GM21786 (cell line): ENCODE data around the gene CCDC201.
"Not testable (repeated sequence)": the region's sequence is repeated elsewhere in the genome, so short reads cannot be mapped to it uniquely, and the experiment has no call there.

Experiments used
- ATAC-seq: cut with Tn5 transposase; IDR thresholded peaks from one replicate; pipeline ENCODE4 v1.9.1; 2021; ENCODE audit not compliant: unreplicated experiment

The CCDC201 gene

GRCh38 chr7:45817913-45818312, 55.0 kb downstream of the CCDC201 start:
- not testable (repeated sequence) for ATAC-seq

GRCh38 chr7:45817016-45817415, 55.9 kb downstream of the CCDC201 start:
- ATAC-seq, result not testable (repeated sequence)

- not testable (repeated sequence) for ATAC-seq
These were observed 58.4 kb downstream of the CCDC201 start for GRCh38 chr7:45814216-45815118.

- ATAC-seq, result not testable (repeated sequence)
These were observed 59.1 kb downstream of the CCDC201 start for GRCh38 chr7:45813771-45814170.

GRCh38 chr7:45812946-45813345, 59.9 kb downstream of the CCDC201 start:
- ATAC-seq, result no peak

GRCh38 chr7:45811652-45812234, 61.1 kb downstream of the CCDC201 start:
- ATAC-seq, result not testable (repeated sequence)

GRCh38 chr7:45810451-45811005, 62.4 kb downstream of the CCDC201 start:
- not testable (repeated sequence) for ATAC-seq
